GM23338 (cell line): ENCODE measurements around the gene IGF2BP1.

Experiments
- EZH2 ChIP-seq: fragments of 200-600 bp; sonication (generic); IDR thresholded peaks from one replicate; pipeline ENCODE4 v1.8.0; 2017; ENCODE audit warnings: antibody characterized with exemption, mild to moderate bottlenecking, low read depth; ENCODE audit not compliant: unreplicated experiment
- POLR2AphosphoS5 ChIP-seq: IDR thresholded peaks from 2 replicates; pipeline ENCODE4 v1.6.1; 2016; ENCODE audit warnings: antibody characterized with exemption, low read depth
- REST ChIP-seq: IDR thresholded peaks from one replicate; pipeline ENCODE4 v1.6.1; 2018; ENCODE audit warnings: antibody characterized with exemption; ENCODE audit not compliant: unreplicated experiment
- TF ChIP-seq, protein P1 (sequence below), 2 experiments: fragments of 200-600 bp in 1 of 2; sonication (generic) in 1 of 2; conservative IDR thresholded peaks; 2 replicates each; pipeline versions ENCODE4 v1.5.1 to v1.6.1; 2016 to 2017; ENCODE audit warnings: antibody characterized with exemption in 2 of 2, low read depth in 2 of 2, mild to moderate bottlenecking in 2 of 2, moderate library complexity in 1 of 2

- TF ChIP-seq, protein P1, sequence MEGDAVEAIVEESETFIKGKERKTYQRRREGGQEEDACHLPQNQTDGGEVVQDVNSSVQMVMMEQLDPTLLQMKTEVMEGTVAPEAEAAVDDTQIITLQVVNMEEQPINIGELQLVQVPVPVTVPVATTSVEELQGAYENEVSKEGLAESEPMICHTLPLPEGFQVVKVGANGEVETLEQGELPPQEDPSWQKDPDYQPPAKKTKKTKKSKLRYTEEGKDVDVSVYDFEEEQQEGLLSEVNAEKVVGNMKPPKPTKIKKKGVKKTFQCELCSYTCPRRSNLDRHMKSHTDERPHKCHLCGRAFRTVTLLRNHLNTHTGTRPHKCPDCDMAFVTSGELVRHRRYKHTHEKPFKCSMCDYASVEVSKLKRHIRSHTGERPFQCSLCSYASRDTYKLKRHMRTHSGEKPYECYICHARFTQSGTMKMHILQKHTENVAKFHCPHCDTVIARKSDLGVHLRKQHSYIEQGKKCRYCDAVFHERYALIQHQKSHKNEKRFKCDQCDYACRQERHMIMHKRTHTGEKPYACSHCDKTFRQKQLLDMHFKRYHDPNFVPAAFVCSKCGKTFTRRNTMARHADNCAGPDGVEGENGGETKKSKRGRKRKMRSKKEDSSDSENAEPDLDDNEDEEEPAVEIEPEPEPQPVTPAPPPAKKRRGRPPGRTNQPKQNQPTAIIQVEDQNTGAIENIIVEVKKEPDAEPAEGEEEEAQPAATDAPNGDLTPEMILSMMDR (conservative IDR thresholded peaks at IDR 0.05; ENCODE audit: low read depth in 2 of 2), result no peak
- TF ChIP-seq EZH2, result no peak
- TF ChIP-seq POLR2AphosphoS5, result no peak
- TF ChIP-seq REST, result no peak
Measured at GRCh38 chr17:49082231-49082630, 85.0 kb downstream of the IGF2BP1 start.
